NT2/D1 (cell line): ENCODE data around the gene TEX48.

Source experiments
- DNase-seq: peaks from one replicate; pipeline ENCODE4 v3.0.0-alpha.2; 2011; ENCODE audit warnings: low read depth, low spot score
- H3K27me3 ChIP-seq: 2 replicates; pipeline ENCODE4 v1.6.0; 2011; ENCODE audit warnings: mild to moderate bottlenecking; ENCODE audit not compliant: insufficient read length, insufficient read depth
- H3K36me3 ChIP-seq: 2 replicates; pipeline ENCODE4 v1.6.1; 2011; ENCODE audit warnings: mild to moderate bottlenecking, low read length, mixed read lengths; ENCODE audit not compliant: insufficient read depth, insufficient read length
- H3K4me1 ChIP-seq: 2 replicates; pipeline ENCODE4 v1.5.1; 2011; ENCODE audit not compliant: insufficient read depth, insufficient read length
- H3K4me3 ChIP-seq: 2 replicates; pipeline ENCODE4 v1.5.1; 2011; ENCODE audit warnings: low read depth; ENCODE audit not compliant: insufficient read length
- H3K9ac ChIP-seq: 2 replicates; pipeline ENCODE4 v1.6.0; 2011; ENCODE audit warnings: low read depth; ENCODE audit not compliant: insufficient read length
- H3K9me3 ChIP-seq: 2 replicates; pipeline ENCODE4 v1.5.1; 2011; ENCODE audit warnings: mild to moderate bottlenecking, low read length; ENCODE audit not compliant: insufficient read depth
- SUZ12 ChIP-seq: IDR thresholded peaks from 2 replicates; pipeline ENCODE4 v1.6.1; 2011; ENCODE audit not compliant: insufficient read length, insufficient read depth; ENCODE audit errors: extremely low read depth
- YY1 ChIP-seq: IDR thresholded peaks from 2 replicates; pipeline ENCODE4 v1.6.1; 2011; ENCODE audit not compliant: insufficient read length, insufficient read depth
- ZNF274 ChIP-seq: IDR thresholded peaks from 2 replicates; pipeline ENCODE4 v1.6.1; 2011; ENCODE audit warnings: mild to moderate bottlenecking, low read depth, low read length

The TEX48 gene

GRCh38 chr9:114687034-114687433 lies 5.0 kb upstream of the TEX48 start:
- H3K4me1 ChIP-seq, result no peaks in the 10 kb centered on the region
- TF ChIP-seq YY1, result no peak
- TF ChIP-seq SUZ12, result no peak
- TF ChIP-seq ZNF274, result no peak
- DNase-seq, result no peak
- H3K36me3 ChIP-seq, result no peaks in the 10 kb centered on the region
- no peak overlapping the region for H3K9ac ChIP-seq
- no peak overlapping the region for H3K4me3 ChIP-seq
- H3K9me3 ChIP-seq, result no peaks in the 10 kb centered on the region
- no peaks in the 10 kb centered on the region for H3K27me3 ChIP-seq

DNA sequence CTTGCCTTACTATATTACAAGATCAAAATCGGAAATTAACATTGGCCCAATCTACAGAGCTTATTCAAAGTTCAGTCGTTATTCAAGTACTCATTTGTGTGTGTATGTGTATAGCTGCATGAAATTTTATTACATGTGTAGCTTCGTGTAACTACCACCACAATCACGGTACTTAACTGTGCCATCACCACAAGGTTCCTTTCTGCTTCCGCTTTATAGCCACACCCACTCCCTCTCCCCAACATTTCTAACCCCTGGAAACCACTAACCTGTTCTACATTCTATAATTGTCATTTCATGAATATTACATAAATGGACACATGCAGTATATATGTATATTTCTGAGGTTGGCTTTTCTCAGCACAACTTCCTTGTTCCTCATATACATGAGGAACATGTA lies 4.0 kb upstream of the TEX48 start:
- Histone ChIP-seq H3K9ac (no peak overlapping the region), H3K4me1 (no peaks in the 10 kb centered on the region), H3K9me3 (no peaks in the 10 kb centered on the region), H3K27me3 (no peaks in the 10 kb centered on the region), H3K4me3 (no peak overlapping the region), H3K36me3 (no peaks in the 10 kb centered on the region)
- TF ChIP-seq YY1, result no peak
- DNase-seq, result no peak

DNA sequence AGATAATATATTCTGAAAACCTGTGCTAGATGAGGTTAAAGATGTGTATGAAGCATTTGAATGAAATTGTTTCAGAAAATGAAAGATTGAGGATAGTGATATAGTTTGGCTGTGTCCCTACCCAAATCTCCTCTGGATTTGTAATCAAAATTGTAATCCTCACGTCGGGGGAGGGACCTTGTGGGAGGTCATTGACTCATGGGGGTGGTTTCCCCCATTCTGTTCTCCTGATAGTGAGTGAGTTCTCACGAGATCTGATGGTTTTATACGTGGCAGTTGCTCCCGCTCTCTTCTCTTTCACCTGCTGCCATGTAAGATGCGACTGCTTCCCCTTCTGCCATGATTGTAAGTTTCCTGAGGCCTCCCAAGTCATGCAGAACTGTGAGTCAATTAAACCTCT lies 2.0 kb upstream of the TEX48 start:
- no peak for DNase-seq
- Histone ChIP-seq H3K27me3 (no peaks in the 10 kb centered on the region), H3K4me1 (no peaks in the 10 kb centered on the region), H3K4me3 (no peak overlapping the region), H3K9ac (no peak overlapping the region), H3K36me3 (no peaks in the 10 kb centered on the region), H3K9me3 (no peaks in the 10 kb centered on the region)
- TF ChIP-seq ZNF274 (no peak), YY1 (no peak), SUZ12 (no peak)

GRCh38 chr9:114682846-114683245 lies 854 bp upstream of the TEX48 start:
- TF ChIP-seq ZNF274, result no peak
- TF ChIP-seq SUZ12, result no peak
- no peak for TF ChIP-seq YY1
- no peak overlapping the region for H3K9ac ChIP-seq
- H3K9me3 ChIP-seq, result no peaks in the 10 kb centered on the region
- no peak overlapping the region for H3K4me3 ChIP-seq
- H3K36me3 ChIP-seq, result no peaks in the 10 kb centered on the region
- H3K27me3 ChIP-seq, result no peaks in the 10 kb centered on the region
- H3K4me1 ChIP-seq, result no peaks in the 10 kb centered on the region
- no peak for DNase-seq

DNA sequence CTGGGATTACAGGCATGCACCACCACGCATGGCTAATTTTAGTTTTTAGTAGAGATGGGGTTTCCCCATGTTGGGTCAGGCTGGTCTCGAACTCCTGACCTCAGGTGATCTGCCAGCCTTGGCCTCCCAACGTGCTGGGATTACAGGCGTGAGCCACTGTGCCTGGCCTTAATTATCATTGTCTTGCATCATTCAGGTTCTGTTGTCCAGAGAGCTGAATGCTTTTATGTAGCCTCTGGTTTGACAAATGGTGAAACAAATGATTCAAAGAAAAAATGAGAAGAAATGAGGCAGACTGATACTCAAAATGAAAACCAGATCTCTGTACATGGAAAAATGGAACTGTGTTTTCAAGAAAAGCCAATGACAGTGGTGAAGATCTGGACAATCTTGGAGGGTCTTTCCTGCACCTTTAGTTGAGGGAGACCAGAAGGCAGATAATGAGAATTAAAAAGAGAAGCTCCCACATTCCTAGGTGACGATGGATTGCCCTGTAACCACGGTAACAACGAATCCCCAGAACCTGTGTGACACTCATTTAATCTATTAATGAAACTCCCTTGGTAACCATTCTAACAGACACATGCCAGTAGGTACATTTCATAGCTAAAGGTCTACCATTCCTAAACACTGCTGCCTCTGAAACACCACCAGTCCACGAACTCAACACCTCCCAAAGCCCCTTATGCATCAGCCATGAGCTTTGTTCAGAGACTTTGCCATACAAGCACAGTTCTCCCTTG lies 1.6 kb downstream of the TEX48 start:
- Histone ChIP-seq H3K9ac (no peak overlapping the region), H3K27me3 (no peaks in the 10 kb centered on the region), H3K4me1 (peaks cover under 1% of the 10 kb centered on the region), H3K9me3 (no peaks in the 10 kb centered on the region), H3K4me3 (no peak overlapping the region), H3K36me3 (no peaks in the 10 kb centered on the region)
- TF ChIP-seq SUZ12 (no peak), ZNF274 (no peak)
- no peak for DNase-seq

DNA sequence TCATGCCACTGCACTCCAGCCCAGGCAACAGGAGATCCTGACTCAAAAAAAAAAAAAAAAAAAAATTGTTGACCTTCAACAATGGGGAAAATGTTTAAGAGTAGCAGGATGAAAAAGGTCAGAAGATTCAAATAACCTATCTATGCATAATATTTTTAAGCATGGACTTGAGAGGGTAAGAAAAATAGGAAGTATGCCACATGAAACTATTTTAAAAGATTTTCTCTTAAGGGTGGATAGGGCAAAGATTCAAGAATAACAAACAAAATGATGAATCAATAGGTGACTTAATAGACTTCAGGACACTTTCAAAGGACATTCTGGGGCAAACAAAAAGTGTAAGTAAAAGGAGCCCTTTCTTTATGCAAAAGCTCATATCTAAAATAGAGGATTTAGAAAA lies 3.2 kb downstream of the TEX48 start:
- TF ChIP-seq SUZ12 (no peak), ZNF274 (no peak), YY1 (no peak)
- H3K9me3 ChIP-seq, result no peaks in the 10 kb centered on the region
- no peak overlapping the region for H3K4me3 ChIP-seq
- H3K27me3 ChIP-seq, result no peaks in the 10 kb centered on the region
- H3K4me1 ChIP-seq, result peaks cover 4% of the 10 kb centered on the region
- H3K36me3 ChIP-seq, result no peaks in the 10 kb centered on the region
- DNase-seq, result no peak
- H3K9ac ChIP-seq, result no peak overlapping the region

DNA sequence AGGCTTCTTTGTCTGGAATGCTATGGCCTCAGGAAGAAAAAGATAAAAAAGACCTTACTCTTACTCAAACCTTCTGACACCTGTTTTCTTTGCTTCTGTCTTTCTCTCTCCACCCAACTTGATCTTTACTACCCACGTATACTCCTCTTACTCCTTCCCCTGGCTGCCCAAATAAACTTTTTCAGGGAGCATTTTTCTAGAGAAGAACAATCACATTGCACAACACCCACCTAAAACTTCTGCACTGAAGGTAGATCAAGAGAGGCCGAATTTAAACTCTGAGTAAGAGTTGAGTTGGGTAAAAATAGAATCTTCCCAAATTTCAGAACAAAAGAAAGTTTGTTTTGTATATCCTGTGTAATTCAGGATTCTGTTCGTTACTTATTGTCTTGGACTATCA lies 3.9 kb downstream of the TEX48 start:
- DNase-seq, result no peak
- Histone ChIP-seq H3K27me3 (no peaks in the 10 kb centered on the region), H3K4me1 (peaks cover 4% of the 10 kb centered on the region), H3K4me3 (no peak overlapping the region), H3K9me3 (no peaks in the 10 kb centered on the region), H3K9ac (no peak overlapping the region), H3K36me3 (no peaks in the 10 kb centered on the region)
- TF ChIP-seq ZNF274 (no peak), SUZ12 (no peak), YY1 (no peak)
